A549 (cell line): ENCODE results near the gene TFR2.

Experiments
- POLR2A ChIP-seq: IDR thresholded peaks from 2 replicates; pipeline ENCODE4 v1.6.1; 2012; ENCODE audit warnings: mild to moderate bottlenecking, low read length
- RCOR1 ChIP-seq: fragments of 150-350 bp; IDR thresholded peaks from 2 replicates; pipeline ENCODE4 v1.6.1; 2014; ENCODE audit warnings: antibody characterized with exemption, low read length, low read depth

DNA sequence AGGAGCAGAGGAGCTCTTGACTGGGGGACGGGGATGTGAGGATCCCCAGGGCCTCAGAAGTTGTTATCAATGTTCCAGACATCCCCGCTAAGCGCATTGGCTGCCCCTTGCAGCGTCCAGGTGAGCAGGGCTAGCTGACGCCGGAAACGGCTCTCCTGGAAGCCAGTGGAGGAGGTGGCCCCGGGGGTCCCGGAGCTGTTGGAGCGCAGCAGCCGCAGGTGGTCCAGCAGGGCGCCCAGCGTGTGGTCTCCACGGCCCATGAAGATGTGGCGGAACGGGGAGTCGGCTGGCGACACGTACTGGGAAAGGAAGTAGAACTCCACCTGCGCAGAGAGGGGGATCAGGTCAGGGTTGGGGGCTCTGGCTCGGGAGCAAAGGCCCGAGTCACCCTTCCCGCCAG, 20.5 kb downstream of the TFR2 start:
- TF ChIP-seq POLR2A (no peak), RCOR1 (no peak)
